GM21515 (cell line): ENCODE measurements around the gene NOCT.
"Not testable (repeated sequence)": the region's sequence is repeated elsewhere in the genome, so short reads cannot be mapped to it uniquely, and the experiment has no call there.

Experiments used
- ATAC-seq: cut with Tn5 transposase; IDR thresholded peaks from one replicate; pipeline ENCODE4 v1.9.1; 2021; ENCODE audit not compliant: unreplicated experiment

The NOCT gene

DNA sequence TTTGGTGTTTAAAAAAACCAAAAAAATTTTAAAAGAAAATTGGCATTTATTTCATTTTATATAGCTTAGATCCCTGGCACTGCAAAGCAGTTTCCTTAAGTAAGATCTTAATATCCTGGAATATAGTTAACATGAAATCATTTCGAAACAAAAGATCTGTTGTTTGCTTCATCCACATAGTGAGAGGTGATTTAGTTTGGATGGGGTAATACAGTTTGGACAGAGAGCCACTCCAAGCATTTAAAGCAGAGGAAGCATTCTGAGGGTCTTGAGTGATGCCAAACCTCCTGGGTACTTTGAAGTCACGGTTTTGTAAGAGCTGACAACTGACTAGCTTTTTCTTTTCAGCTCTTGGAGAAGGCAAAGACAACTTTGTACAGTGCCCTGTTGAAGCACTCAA lies 28.7 kb downstream of the NOCT start:
- no peak for ATAC-seq

DNA sequence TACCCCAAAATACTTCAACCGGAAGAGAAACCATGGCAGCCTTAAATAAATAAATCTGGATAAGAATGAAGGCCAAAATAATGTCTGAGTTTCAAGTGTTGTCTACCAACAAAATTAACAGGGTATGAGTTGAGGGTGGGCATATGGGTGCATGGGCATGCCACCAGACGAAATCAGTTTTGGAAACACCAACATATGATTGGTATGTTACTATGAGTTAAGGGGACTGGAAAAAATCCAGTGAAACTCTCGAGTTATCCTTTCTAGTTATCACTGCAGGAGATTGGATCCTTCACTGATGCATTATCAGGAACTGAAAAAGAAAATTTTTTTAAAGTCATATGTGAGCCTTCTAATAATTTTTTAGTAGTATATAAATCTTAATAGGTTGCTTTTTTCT lies 32.4 kb downstream of the NOCT start:
- no peak for ATAC-seq

DNA sequence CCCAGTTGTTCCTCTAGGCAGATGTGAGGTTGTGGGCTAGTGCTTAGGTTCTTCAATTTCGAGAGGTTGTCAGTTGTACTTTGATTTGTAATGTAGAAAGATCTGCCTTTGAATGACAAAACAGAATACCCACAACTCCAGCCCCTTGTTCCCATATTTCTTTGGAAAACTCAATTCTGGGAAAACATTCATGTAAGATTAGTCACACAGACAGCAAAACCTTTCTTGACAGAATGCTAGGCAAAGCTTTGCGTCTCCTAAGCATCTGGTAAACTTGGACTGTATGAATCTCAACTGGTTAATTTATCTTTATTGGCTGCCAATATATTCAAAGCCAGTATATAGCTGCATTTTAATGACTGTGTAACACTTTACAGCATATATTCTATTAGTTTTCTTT lies 34.9 kb downstream of the NOCT start:
- no peak for ATAC-seq

DNA sequence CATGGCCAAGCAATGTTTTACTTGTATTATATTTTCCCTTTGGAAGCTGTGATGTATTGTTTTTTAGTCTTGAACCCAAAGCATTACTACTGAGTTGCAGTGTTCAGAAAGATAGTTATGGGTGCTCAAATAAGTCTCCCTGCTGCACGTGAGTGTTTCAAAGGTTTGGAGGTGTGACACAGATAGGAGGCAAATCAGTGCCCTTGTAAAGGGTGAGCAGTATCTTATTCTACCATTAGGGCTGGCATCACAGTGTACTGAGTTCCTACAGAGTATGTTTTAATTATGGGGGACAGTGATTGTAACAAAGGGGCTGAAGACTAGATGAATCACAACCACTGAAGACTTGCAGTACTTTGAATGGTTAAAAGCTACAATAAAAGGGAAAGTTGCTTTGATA lies 38.3 kb downstream of the NOCT start:
- no peak for ATAC-seq

DNA sequence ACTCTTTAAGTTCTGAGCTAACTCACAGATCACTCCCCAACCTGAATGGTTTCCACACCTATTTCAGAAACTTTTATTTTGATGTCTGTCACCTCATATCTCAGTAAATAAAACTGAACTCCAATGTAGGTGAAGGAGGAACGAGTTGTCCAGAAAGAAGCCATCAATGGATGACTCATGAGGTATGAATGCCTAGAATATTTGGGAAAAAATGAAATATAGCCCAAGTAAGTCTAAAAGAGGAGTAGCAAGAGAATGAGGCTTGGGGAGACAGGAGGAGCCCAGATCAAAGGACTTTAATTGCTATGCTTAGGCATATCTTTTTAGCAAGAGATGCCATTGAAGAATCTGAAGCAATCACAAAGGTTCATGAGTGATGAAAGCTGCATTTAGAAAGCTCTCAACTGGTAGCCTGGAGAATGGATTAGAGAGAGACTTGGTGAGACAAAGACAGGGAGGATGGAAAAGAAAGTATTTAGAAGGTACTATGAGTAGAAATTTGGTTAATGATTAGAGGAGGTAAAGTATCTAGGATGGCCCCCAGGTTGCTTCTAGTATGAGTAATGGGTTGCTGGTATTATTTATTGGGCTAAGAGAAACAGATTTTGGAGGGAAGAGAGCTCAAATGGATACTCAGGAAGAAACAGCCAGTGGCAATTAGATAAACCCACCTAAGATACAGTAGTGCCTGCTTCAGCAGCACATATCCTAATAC lies 39.4 kb downstream of the NOCT start:
- no peak for ATAC-seq

DNA sequence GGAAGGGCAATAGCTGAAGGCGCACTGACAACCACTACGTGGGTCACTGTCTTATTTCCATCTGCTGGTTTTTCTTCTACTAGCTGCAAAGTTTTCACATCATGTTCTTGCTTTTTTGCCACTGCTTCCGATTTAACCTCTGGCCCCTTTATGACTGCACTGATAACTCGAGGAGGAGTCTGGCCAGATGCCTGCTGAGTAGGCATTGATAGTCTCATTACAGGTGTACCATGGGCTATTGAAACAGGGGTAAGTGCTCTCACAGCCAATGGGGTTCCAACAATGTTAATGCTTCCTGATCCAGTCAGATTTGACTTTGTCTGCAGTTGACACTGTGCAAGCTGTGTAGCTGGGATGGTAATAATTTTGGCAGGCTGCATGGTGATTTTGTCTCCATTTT lies 43.4 kb downstream of the NOCT start:
- not testable (repeated sequence) for ATAC-seq

DNA sequence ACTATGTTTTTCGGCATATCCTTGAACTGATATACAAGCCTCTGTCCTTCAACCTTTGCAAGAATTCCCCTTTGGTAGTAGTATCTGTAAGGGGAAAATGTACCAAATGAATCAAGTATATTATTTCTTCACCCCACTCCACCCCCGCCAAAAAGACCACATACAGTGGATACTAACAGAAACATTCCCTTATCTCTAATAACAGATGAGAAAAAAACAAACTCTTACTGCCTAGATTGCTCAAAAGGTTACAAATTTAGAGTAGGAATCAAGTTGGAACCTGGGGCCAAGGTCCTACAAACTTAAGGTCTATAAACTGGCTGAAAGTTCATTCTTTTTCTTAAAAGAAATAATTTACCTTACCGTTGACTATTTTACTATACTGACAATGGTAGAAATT lies 45.0 kb downstream of the NOCT start:
- no peak for ATAC-seq

DNA sequence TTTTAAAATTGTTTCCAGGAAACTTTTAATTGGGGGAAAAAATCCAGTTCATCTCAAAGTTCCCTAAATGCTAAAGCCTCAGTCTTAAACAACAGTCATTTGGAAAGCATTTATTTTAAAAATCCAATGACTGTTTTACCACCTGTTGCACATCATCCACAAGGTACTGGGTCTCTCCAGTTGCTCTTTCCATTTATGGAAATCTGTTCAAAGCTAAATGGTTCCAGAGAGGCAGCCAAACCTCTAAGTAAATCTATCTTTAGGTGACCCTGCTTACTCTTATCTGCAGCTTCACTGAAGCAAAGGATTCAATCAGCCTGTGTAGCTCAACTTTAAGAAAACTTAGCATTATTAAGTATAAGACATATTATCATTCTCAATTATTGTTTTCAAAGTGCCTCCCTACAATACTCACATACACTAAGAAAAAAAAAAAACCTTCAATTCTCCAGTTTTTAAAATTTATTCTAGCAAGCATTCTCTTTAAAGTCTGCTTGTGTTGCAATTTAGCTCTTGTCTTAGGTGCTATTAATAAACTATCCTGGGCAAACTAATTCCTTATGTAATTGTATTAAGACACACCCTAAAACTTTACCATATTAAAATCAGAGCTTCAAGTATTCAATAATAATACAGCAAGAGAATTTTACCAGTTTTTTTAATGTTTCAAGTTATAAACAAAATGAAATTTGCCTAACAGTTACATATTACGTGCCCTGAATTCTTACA lies 60.6 kb downstream of the NOCT start:
- no peak for ATAC-seq

DNA sequence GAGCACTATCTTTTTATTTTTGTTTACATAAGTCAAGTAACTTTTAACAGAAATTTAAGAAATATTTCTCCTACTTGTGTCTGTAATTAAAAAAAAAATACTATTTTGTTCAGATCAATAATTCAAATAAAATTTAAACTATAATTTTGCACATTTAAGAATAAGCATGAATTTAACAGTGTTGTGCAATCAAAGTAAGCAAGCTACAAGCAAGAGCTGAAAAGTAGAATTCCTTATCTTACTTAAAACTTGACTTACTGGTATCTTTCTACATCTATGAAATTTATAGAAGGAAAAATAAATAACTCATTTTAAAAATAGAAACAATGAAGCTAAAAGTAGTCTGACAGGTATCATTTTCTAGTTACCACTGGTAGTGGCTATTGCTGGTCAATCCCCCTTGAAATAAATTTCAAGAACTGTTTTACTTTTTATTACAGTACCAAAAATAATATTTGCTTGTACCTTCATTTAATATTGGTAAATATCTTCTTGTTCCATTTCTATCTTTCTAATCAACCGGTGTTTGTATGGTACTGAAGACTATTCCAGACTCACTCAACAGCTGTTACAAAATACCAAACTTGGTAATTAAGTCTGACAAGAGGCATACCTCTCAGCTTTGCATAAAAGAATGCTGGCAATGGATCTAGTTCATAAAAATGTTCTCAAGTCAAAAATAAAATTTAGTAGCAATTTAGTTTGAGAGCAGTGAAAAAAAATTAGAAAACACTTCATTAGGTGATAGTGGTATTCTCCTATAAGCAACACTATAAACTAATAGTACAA lies 62.2 kb downstream of the NOCT start:
- ATAC-seq, result no peak

DNA sequence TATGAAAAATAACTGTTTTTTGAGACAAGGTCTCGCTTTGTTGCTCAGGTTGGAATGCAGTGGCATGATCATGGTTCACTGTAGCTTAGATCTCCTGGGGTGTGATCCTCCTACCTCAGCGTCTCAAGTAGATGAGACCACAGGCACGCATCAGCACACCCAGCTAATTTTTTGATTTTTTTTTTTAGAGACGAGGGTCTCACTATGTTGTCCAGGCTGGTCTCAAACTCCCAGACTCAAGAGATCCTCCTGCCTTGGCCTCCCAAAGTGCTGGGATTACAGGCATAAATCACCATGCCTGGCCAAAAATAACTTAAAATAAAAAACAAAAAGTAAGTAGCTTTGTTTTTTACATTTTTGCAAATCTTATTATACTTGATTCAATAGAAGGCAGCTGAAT lies 63.3 kb downstream of the NOCT start:
- no peak for ATAC-seq

DNA sequence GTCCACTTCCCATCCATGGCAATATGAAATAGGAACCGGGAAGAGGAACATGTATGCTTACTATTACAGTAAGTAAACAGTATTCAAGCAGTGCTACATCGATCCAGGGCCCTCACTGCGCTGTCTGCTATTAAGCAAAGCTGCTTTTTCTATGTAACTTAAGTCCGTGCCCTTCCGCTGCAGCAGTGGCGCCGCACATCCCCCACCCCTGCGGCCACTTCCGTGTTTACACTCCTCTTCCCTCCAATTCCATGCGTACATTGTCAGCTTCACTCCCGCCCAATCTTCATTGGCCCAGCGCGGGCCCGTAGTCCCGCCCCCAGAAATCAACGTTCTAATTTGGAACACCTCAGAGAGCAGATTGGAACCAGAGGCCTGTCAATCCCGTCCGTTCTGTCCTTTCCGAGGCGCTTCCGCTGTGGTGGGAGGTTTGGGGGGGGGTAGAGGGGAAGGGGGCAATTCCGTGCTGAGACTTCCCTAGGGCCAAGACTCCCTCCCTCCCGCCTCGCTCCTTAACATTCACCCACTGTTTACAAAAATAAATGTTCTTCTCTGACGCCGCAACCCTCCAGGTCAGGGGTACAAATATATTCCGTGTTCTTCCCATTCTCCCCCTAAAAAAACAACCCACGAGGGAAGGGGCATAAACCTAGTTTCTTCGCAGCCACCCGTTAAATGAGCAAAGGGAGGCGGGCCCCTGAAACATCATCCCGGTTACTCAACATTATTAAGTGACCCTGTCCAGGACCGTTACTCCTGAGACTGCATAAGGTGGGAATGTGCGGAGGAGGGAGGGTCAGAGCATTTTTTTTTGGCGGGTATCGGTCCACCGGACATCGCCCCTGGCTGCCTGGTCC lies 67.4 kb downstream of the NOCT start:
- ATAC-seq, result peak; percentile 86

DNA sequence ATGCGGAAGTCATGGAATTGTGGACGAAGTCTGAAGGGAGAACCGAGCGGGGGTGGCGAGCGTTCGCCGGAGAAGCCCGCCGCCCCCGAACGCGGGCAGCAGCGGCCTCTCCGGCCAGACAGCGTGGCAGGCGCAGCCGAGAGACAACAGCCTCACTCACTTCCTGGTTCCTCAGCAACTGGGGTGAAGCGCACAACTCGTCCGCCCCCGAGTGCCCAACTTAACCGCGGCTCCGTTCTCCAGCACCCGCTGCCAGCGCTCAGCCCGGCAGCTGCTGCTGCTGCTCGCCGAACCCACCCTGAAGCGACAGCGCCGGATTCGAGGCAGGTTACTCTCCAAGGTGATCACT lies 68.0 kb downstream of the NOCT start:
- ATAC-seq, result peak; percentile 26

DNA sequence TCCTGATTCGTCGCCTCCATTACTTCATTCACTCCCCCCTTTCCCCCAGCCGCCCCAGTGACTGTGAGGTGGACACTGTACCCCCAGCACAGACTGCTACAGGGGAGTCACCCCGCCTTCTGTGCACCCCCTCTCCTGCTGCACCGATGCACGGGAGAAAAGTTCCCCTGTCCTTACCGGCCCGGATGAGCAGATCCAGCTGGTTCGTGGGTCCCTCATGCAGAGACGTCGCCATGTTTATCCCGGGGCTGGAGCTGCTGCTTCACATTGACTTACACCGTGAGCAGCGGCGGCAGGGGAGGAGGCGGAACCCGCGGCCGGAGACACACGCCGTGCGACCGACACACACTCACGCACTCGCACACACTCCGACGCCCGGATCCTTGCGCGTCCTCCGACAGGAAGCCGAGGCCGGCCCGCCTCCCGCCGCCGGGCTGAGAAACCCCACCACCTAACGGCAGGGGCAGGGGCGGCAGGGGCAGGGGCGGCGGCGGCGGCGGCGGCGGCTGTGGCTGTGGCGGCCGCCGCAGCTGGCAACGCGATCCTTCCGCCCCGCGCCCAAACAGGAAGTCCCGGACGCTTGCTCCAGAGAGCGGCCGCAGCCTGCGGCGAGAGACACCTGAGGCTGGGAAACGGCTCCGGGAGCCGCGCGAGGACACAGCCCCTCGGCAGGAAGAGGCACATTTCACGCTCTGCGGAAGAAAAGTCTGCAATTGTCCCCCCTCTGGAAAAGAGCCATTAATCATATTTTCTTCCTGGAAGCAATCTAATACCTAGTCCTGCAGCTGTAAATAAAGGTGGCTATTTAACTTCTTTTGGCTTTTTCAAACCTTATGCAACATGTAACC lies 68.6 kb downstream of the NOCT start:
- peak; percentile 60 for ATAC-seq

DNA sequence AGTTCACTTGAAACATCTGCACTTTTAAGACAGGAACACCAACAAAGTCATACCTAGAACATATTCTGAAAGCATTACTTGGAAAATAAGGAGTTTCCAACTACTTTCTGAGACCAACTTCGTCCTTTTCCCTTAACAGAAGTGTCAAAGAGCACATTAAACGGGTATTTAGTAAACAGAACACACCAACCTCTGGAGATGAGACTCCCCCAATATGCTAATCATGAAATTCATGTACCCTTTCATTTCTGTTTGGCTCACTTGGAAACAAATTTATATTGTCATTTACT lies 69.2 kb downstream of the NOCT start:
- ATAC-seq, result no peak

DNA sequence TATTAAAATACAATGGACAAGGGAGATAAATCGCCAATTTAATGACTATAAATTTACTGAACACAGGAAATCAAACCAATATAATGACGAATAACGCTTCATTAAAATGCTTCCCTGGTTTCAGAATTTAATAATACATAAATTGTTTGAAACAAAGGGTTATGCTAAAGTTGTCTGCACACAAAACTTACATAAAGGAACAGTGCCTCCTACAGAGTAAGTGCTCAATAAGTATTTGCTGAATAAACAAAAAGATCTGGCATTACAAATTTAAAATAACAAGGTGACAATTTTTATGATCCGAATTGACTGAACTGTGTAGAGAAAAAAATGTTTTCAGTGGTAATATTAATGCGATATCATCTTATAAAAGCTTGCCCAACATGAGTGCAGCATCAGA lies 69.6 kb downstream of the NOCT start:
- no peak for ATAC-seq

DNA sequence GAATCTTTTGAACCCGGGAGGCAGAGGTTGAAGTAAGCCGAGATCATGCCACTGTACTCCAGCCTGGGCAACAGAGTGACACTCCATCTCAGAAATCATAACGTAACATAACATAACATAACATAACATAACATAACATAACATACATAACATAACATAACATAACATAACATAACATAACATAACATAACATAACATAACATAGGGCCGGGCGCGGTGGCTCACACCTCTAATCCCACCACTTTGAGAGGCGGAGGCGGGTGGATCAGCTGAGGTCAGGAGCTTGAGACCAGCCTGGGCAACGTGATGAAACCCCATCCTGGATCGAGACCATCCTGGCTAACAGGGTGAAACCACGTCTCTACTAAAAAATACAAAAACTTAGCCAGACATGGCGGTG lies 76.7 kb downstream of the NOCT start:
- no peak for ATAC-seq
